HEK293T (cell line): ENCODE results near the gene MGST2.

Experiments used
- BHLHE40 ChIP-seq: fragments of 450-650 bp; IDR thresholded peaks from 2 replicates; pipeline ENCODE4 v1.6.1; 2016; ENCODE audit warnings: mild to moderate bottlenecking, moderate library complexity, borderline replicate concordance
- FOXM1 ChIP-seq: fragments of 450-650 bp; IDR thresholded peaks from 2 replicates; pipeline ENCODE4 v1.6.1; 2017; ENCODE audit warnings: mild to moderate bottlenecking, borderline replicate concordance
- SP1 ChIP-seq: fragments of 450-650 bp; IDR thresholded peaks from 2 replicates; pipeline ENCODE4 v1.6.1; 2017
- SUZ12 ChIP-seq: fragments of 450-650 bp; IDR thresholded peaks from 2 replicates; pipeline ENCODE4 v1.6.1; 2016; ENCODE audit warnings: mild to moderate bottlenecking

DNA sequence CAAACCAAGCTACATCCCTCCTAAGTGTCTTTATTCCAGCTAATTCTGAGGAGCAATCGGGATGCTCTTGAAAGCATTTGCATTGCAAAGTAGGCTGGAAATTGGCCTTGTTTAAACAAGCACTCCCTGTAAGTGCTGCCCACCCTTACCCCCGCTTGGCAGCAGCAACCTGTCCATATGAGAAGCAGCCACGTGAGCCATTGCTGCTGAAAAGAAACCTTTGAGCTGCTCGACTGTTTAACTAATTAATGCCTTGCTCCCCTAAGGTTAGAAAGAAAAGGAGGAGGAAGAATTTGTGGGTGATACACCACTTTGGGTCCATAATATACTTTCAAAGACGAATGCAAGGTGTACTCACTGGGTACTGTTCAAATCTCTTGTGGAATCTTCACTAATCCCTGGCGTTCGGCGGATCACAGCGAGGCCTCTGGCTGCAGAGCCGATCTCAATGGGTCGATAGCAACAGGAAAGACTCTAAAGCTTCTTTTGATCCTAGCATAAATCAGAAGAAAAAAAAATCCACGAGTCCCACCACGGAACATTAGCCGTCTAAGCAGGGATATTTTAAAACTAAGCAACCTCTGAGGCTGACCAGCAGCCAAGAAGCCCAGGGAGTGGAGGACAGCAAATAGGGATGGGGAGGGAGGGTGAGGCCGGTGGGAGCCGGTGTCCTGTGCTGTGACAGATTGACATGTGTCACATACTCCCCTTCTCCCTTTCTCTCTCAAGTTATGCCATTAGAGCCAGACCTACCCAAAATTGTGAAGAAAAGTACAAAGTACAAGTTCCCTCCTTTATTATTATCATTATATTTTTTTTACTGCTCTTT lies 37.2 kb upstream of the MGST2 start:
- no peak for TF ChIP-seq BHLHE40
- no peak for TF ChIP-seq FOXM1
- no peak for TF ChIP-seq SUZ12
- no peak for TF ChIP-seq SP1
